ENCODE results near the gene FSCN2. TPM values are rescaled to one million over a fixed set of nuclear protein-coding genes. Genes with fewer than 3 reads are reported as not detected.

FSCN2 gene
- total and polyA plus RNA-seq, 11 donors: 0.22 to 0.72 (median 0.38) TPM; not detected in 3

- Histone ChIP-seq H3K27me3 (no peaks in the 10 kb centered on the region), H3K27ac (peak overlapping the region in 5 of 12 donors; percentile 17 to 79 (median 31)), H3K36me3 (peaks cover 0 to 81% (median 71%) of the 10 kb centered on the region in 9 donors), H3K9me3 (no peaks in the 10 kb centered on the region), H3K4me1 (peaks cover 0 to 65% (median 21%) of the 10 kb centered on the region in 12 donors), H3K4me3 (no peak overlapping the region)
- ATAC-seq: peak; percentile 56 to 80 (median 70)
- intact Hi-C loops (cut with DNase I): loop anchor here in 4 of 10 donors (5.0 kb wide), 1 partner anchor 43 kb away; no protein-coding TSS in a partner anchor
- peak in 3 of 5 donors; percentile 57 to 71 (median 62) for DNase-seq
- no peak for TF ChIP-seq POLR2A (IDR thresholded peaks at IDR 0.05)
- peak in 10 of 12 donors; percentile 14 to 57 (median 36) for TF ChIP-seq CTCF (IDR thresholded peaks at IDR 0.05)
- WGBS, 4 donors: 50 to 56% (median 54%) methylated on average over 27 of the region's 27 CpGs
These were observed 31.0 kb downstream of the FSCN2 start for GRCh38 chr17:81558941-81559806.

- H3K4me1 ChIP-seq: peaks cover 5 to 74% (median 23%) of the 10 kb centered on the region in 12 donors
- H3K36me3 ChIP-seq: peaks cover 3 to 99% (median 94%) of the 10 kb centered on the region in 9 donors
- no peak overlapping the region for H3K4me3 ChIP-seq
- TF ChIP-seq POLR2A (IDR thresholded peaks at IDR 0.05) (no peak), CTCF (IDR thresholded peaks at IDR 0.05) (no peak)
- no peak for DNase-seq
- ATAC-seq: no peak
- 80 to 87% (median 84%) methylated on average over 4 of the region's 4 CpGs for WGBS, 4 donors
- intact Hi-C loops (cut with DNase I): loop anchor here in 1 of 10 donors (5.0 kb wide), 1 partner anchor 41 kb away; no protein-coding TSS in a partner anchor
- no peaks in the 10 kb centered on the region for H3K9me3 ChIP-seq
- H3K27me3 ChIP-seq: no peaks in the 10 kb centered on the region
- H3K27ac ChIP-seq: peak overlapping the region in 3 of 12 donors; percentile 8 to 59 (median 16)
These were observed 33.3 kb downstream of the FSCN2 start for GRCh38 chr17:81561494-81561885.

- peaks cover 3 to 100% (median 92%) of the 10 kb centered on the region in 9 donors for H3K36me3 ChIP-seq
- ATAC-seq (no peak), DNase-seq (peak in 1 of 5 donors; percentile 11)
- intact Hi-C loops (cut with DNase I): loop anchor here in 1 of 10 donors (5.0 kb wide), 1 partner anchor 38 kb away; no protein-coding TSS in a partner anchor
- no peaks in the 10 kb centered on the region for H3K9me3 ChIP-seq
- peaks cover 9 to 73% (median 25%) of the 10 kb centered on the region in 12 donors for H3K4me1 ChIP-seq
- no peaks in the 10 kb centered on the region for H3K27me3 ChIP-seq
- TF ChIP-seq CTCF (IDR thresholded peaks at IDR 0.05) (no peak), POLR2A (IDR thresholded peaks at IDR 0.05) (no peak)
- H3K4me3 ChIP-seq: no peak overlapping the region
- no peak overlapping the region for H3K27ac ChIP-seq
- WGBS, 4 donors: 87 to 95% (median 92%) methylated on average over 10 of the region's 10 CpGs
These were observed 35.8 kb downstream of the FSCN2 start for GRCh38 chr17:81563861-81564586.
